Thoracic aorta (tissue), 2 donors: ENCODE results near the gene RFX1. TPM values are rescaled to one million over a fixed set of nuclear protein-coding genes. Genes with fewer than 3 reads are reported as not detected.

ENCODE experiments used
- ATAC-seq: fragments of 150-250 bp; one replicate; pipeline ENCODE4 v1.8.0; 2017; ENCODE audit warnings: low read depth; ENCODE audit not compliant: insufficient number of reproducible peaks, low FRiP score
- DNase-seq: peaks from one replicate; pipeline ENCODE4 v3.0.0-alpha.2; 2020; ENCODE audit warnings: low spot score
- H3K27ac ChIP-seq, 2 donors: fragments of 200-600 bp; sonication (generic); 1 replicate in 1 of 2; 2 replicates in 1 of 2; pipeline ENCODE4 v1.5.1; 2016; ENCODE audit warnings: mild to moderate bottlenecking in 2 of 2, moderate library complexity in 2 of 2
- H3K27me3 ChIP-seq: fragments of 200-600 bp; sonication (generic); replicated peaks from 2 replicates; pipeline ENCODE4 v1.6.0; 2016; ENCODE audit warnings: mild to moderate bottlenecking; ENCODE audit not compliant: insufficient read depth
- H3K36me3 ChIP-seq: fragments of 200-600 bp; sonication (generic); one replicate; pipeline ENCODE4 v1.5.1; 2016
- H3K4me1 ChIP-seq, 2 donors: fragments of 200-600 bp; sonication (generic); 1 replicate in 1 of 2; 2 replicates in 1 of 2; pipeline versions ENCODE4 v1.5.1 to v1.6.0; 2016; ENCODE audit warnings: low read depth in 2 of 2, mild to moderate bottlenecking in 1 of 2; ENCODE audit not compliant: control insufficient read depth in 1 of 2
- H3K4me3 ChIP-seq: fragments of 200-600 bp; sonication (generic); 2 replicates; pipeline ENCODE4 v1.5.1; 2016; ENCODE audit warnings: mild to moderate bottlenecking
- H3K9me3 ChIP-seq: fragments of 200-600 bp; sonication (generic); 2 replicates; pipeline ENCODE4 v1.5.1; 2016
- CTCF ChIP-seq: fragments of 200-600 bp; sonication (generic); IDR thresholded peaks from one replicate; pipeline ENCODE4 v1.5.1; 2019; ENCODE audit warnings: antibody characterized with exemption
- total RNA-seq, 2 donors: library from RNA; depleted of rRNA; stranded (reverse); fragments of >200 nt; gene quantifications; one replicate each; pipeline versions ENCODE4 v1.1.0 to v1.2.3, GENCODE V29; 2016

Gene RFX1
- total RNA-seq, 2 donors from 2014 or later, result 3.0 to 5.7 TPM

- Histone ChIP-seq H3K4me1 (no peaks in the 10 kb centered on the region), H3K4me3 (no peak overlapping the region), H3K27ac (no peak overlapping the region), H3K9me3 (no peaks in the 10 kb centered on the region), H3K36me3 (peaks cover 50% of the 10 kb centered on the region), H3K27me3 (no peaks in the 10 kb centered on the region)
- no peak for ATAC-seq
- no peak for TF ChIP-seq CTCF
- DNase-seq, result no peak
Observed at GRCh38 chr19:13920940-13921747, 85.0 kb downstream of the RFX1 start.

- Histone ChIP-seq H3K4me3 (no peak overlapping the region), H3K9me3 (no peaks in the 10 kb centered on the region), H3K36me3 (peaks cover 56% of the 10 kb centered on the region), H3K4me1 (no peaks in the 10 kb centered on the region), H3K27me3 (no peaks in the 10 kb centered on the region), H3K27ac (no peak overlapping the region)
- DNase-seq, result no peak
- TF ChIP-seq CTCF, result no peak
- no peak for ATAC-seq
Observed at GRCh38 chr19:13920524-13920923, 85.6 kb downstream of the RFX1 start.

GRCh38 chr19:13918726-13919411 lies 87.3 kb downstream of the RFX1 start:
- Histone ChIP-seq H3K27ac (no peak overlapping the region), H3K4me3 (no peak overlapping the region), H3K9me3 (no peaks in the 10 kb centered on the region), H3K36me3 (peaks cover 54% of the 10 kb centered on the region), H3K27me3 (no peaks in the 10 kb centered on the region), H3K4me1 (no peaks in the 10 kb centered on the region)
- DNase-seq, result no peak
- TF ChIP-seq CTCF, result no peak
- ATAC-seq, result no peak

GRCh38 chr19:13917888-13918406 lies 88.2 kb downstream of the RFX1 start:
- Histone ChIP-seq H3K27ac (no peak overlapping the region), H3K36me3 (peaks cover 55% of the 10 kb centered on the region), H3K4me1 (no peaks in the 10 kb centered on the region), H3K27me3 (no peaks in the 10 kb centered on the region), H3K4me3 (no peak overlapping the region), H3K9me3 (no peaks in the 10 kb centered on the region)
- no peak for DNase-seq
- no peak for ATAC-seq
- TF ChIP-seq CTCF, result no peak

- peaks cover 54% of the 10 kb centered on the region for H3K36me3 ChIP-seq
Observed at GRCh38 chr19:13914777-13915176, 91.3 kb downstream of the RFX1 start.

More at GRCh38 chr19:13914777-13915176, 91.3 kb downstream of the RFX1 start:
- ATAC-seq, result no peak
- H3K27me3 ChIP-seq, result no peaks in the 10 kb centered on the region
- H3K9me3 ChIP-seq, result no peaks in the 10 kb centered on the region
- TF ChIP-seq CTCF, result no peak
- H3K4me1 ChIP-seq, result no peaks in the 10 kb centered on the region
- no peak for DNase-seq
- H3K27ac ChIP-seq, result no peak overlapping the region
- no peak overlapping the region for H3K4me3 ChIP-seq
